Cardiac fibroblast (primary cell): Measurements from ENCODE around the gene H2BW2.
"Not testable (repeated sequence)": the region's sequence is repeated elsewhere in the genome, so short reads cannot be mapped to it uniquely, and the experiment has no call there.

Source experiments
- DNase-seq, 2 donors: peaks; one replicate each; pipeline versions ENCODE4 v3.0.0 to v3.0.0-alpha.2; 2010; ENCODE audit warnings: low read depth in 2 of 2
- H3K4me3 ChIP-seq, 2 donors: replicated peaks in 1 of 2; 1 replicate in 1 of 2; 2 replicates in 1 of 2; pipeline ENCODE4 v1.5.1; 2011; ENCODE audit warnings: low read depth in 2 of 2, low read length in 2 of 2, mild to moderate bottlenecking in 2 of 2, moderate library complexity in 1 of 2
- TF ChIP-seq, protein P1 (sequence below): IDR thresholded peaks from one replicate; pipeline ENCODE4 v1.5.1; 2011; ENCODE audit warnings: low read depth, mild to moderate bottlenecking, low read length, inconsistent platforms

Gene H2BW2

DNA sequence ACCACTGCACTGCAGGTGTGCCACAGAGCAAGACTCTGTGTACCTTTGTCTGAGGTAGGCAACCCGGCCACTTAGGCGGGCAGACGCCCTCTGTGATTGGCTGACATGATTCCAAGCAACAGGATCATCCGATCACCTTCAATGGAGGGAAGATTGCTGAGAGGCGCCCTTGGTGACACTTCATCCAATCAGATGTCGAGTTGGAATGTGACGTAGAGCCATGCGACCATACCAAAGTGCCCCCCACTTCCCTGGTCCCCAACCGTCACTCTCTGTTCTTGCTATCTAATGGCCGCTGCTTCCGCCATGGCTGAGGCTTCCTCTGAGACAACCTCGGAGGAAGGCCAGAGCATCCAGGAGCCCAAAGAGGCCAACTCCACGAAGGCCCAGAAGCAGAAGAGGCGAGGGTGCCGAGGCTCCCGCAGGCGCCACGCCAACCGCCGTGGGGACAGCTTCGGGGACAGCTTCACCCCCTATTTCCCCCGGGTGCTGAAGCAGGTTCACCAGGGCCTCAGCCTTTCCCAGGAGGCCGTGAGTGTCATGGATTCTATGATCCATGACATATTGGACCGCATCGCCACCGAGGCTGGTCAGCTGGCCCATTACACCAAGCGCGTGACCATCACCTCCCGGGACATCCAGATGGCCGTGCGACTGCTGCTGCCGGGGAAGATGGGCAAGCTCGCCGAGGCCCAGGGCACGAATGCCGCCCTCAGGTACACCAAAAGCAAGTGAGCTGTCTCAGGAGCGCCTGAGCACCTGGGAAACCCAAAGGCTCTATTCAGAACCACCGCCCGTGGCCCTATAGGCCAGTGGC, at the start of gene H2BW2:
Gene H2BW2, plus strand, starts transcription at position 268 of the 817 bp plus-strand sequence. Its CDS starts 39 bp downstream, at position 307.
- DNase-seq: no peak
- TF ChIP-seq, protein P1, sequence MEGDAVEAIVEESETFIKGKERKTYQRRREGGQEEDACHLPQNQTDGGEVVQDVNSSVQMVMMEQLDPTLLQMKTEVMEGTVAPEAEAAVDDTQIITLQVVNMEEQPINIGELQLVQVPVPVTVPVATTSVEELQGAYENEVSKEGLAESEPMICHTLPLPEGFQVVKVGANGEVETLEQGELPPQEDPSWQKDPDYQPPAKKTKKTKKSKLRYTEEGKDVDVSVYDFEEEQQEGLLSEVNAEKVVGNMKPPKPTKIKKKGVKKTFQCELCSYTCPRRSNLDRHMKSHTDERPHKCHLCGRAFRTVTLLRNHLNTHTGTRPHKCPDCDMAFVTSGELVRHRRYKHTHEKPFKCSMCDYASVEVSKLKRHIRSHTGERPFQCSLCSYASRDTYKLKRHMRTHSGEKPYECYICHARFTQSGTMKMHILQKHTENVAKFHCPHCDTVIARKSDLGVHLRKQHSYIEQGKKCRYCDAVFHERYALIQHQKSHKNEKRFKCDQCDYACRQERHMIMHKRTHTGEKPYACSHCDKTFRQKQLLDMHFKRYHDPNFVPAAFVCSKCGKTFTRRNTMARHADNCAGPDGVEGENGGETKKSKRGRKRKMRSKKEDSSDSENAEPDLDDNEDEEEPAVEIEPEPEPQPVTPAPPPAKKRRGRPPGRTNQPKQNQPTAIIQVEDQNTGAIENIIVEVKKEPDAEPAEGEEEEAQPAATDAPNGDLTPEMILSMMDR: no peak
- no peak within 1 kb of the TSS for H3K4me3 ChIP-seq

DNA sequence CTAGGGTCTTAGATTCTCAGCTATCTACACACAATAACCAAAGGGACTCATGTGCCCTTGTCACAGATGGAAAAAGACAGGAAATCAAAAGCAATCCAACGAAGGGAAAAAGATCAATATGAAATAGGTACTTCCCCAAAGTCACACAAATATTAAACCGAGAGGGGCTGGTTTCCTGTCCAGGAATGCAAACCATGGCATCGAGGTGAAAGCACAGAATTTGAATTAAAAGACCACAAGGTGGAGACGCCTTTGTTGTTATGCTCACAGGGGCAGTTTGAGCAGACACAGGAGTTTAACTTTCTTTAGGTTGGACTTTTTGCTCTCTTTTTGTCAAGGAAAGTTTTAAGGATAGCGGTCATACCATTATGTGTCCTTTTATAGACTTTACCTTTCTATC, 40.5 kb upstream of the H2BW2 start:
- no peak overlapping the region for H3K4me3 ChIP-seq
- TF ChIP-seq, protein P1: no peak
- DNase-seq: no peak

DNA sequence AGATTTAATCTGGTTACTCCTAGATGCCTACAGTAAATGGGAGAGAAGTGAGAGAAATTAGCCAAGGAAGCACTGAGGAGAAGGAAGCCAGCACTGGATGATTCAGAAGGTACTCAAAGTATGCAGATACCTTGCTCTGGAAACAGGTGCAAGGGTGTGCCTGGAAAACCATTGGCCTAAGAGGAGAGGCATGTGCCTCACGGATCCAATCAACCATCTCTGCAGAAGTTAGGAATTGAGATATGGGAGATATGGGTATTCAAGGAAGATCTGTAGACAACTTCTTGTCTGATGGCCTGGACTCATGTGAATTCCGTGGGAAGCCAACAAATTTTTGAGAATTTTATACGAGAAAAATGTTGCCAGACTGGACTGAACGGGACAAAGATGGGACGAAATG, 30.9 kb upstream of the H2BW2 start:
- DNase-seq: no peak
- TF ChIP-seq, protein P1: no peak
- no peak overlapping the region for H3K4me3 ChIP-seq

DNA sequence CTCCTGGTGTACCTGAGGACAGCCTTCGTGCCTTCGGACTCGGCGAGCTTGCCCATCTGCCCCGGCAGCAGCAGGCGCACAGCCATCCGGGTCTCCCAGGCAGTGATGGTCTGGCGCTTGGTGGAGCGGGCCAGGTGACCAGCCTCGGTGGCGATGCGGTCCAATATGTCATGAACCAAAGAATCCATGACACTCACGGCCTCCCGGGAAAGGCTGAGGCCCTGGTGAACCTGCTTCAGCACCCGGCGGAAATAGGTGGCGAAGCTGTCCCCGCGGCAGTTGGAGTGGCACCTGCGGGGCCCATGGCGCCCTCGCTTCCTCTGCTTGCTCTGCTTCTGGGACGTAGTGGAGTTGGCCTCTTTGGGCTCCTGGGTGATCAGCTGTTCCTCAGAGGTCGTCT, 26.6 kb upstream of the H2BW2 start:
- no peak for DNase-seq
- H3K4me3 ChIP-seq: no peak overlapping the region
- TF ChIP-seq, protein P1: no peak

DNA sequence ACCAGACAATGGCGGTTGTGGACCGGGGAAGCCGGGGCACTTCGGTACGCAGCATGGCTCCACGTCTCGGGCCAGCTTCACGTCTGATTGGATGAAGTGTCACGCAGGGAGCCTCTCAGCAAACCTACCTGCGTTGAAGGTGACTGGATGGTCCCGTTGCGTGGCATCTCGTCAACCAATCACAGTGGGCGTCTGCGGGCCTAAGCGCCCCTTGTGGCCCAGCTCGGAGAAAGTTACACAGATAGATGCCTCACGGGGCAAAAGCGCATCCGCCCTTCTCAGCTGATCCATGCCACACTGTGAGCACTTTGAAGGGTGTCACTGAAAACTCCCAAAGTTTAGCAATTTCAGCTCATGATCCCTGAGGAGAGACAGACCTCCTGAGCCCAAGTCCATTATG, 26.1 kb upstream of the H2BW2 start, which contains the start of gene H2BW1:
Gene H2BW1, minus strand, starts transcription at position 103 of the 400 bp plus-strand sequence. CDS start 132 bp downstream, outside the sequence.
- TF ChIP-seq, protein P1: no peak
- no peak for DNase-seq
- no peak within 1 kb of the TSS for H3K4me3 ChIP-seq

DNA sequence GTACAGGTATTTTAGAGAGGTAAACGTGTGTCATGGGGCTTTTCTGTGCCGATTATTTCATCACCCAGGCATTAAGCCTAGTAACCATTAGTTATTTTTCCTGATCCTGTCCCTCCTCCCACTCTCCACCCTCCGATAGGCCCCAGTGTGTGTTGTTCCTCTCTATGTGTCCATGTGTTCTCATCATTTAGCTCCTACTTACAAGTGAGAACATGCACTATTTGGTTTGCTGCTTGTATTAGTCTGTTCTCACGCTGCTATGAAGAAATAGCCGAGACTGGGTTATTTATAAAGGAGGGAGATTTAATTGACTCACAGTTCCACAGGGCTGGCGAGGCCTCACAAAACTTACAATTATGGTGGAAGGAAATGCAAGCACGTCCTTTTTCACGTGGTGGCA, 24.2 kb upstream of the H2BW2 start:
- not testable (repeated sequence) for DNase-seq

DNA sequence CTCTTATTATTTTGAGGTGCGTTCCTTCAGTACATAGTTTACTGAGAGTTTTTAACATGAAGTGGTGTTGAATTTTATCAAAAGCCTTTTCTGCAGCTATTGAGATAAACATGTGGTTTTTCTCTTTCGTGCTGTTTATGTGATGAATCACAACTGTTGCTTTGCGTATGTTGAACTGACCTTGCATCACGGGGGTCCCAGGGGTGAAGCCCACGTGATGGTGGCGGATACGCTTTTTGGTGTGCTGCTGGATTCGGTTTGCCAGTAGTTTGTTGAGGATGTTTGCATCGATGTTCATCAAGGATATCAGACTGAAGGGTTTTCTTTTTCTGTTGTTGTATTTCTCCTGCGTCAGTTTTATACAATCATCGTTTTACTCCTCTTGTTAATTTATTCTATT, 21.6 kb upstream of the H2BW2 start:
- peak; percentile 16 to 34 for DNase-seq
- no peak overlapping the region for H3K4me3 ChIP-seq
- TF ChIP-seq, protein P1: no peak

More for the DNA sequence above, 24.2 kb upstream of the H2BW2 start:
- not testable (repeated sequence) for H3K4me3 ChIP-seq
